Activated T-helper 2 cell treated with anti-CD3 and anti-CD28 coated beads, Interferon-gamma antibody, Interleukin-2, Interleukin-4, amounts not matched to agents 10 μg/mL and 5 μg/mL and 100 μg/mL, durations not matched to agents 14 hours and 24 hours and 36 hours (primary cell): ENCODE results near the gene SLC34A3. TPM values are rescaled to one million over a fixed set of nuclear protein-coding genes. Genes with fewer than 3 reads are reported as not detected.
"Not testable (repeated sequence)": the region's sequence is repeated elsewhere in the genome, so short reads cannot be mapped to it uniquely, and the experiment has no call there.

ENCODE experiments used
- DNase-seq: peaks from one replicate; pipeline ENCODE4 v3.0.0; 2021; ENCODE audit warnings: low spot score
- H3K27ac Mint-ChIP-seq: one replicate; pipeline ENCODE4 v1.8.0; 2021; ENCODE audit warnings: mixed read lengths
- H3K27me3 Mint-ChIP-seq: one replicate; pipeline ENCODE4 v1.8.0; 2021; ENCODE audit warnings: low read depth, mixed read lengths
- H3K36me3 Mint-ChIP-seq: one replicate; pipeline ENCODE4 v1.8.0; 2021; ENCODE audit warnings: low read depth, mixed read lengths
- H3K4me1 Mint-ChIP-seq: one replicate; pipeline ENCODE4 v1.8.0; 2021; ENCODE audit warnings: low read depth, mixed read lengths
- H3K4me3 Mint-ChIP-seq: one replicate; pipeline ENCODE4 v1.8.0; 2021; ENCODE audit warnings: low read depth, mild to moderate bottlenecking, moderate library complexity, mixed read lengths
- H3K9me3 Mint-ChIP-seq: one replicate; pipeline ENCODE4 v1.8.0; 2021; ENCODE audit warnings: mixed read lengths
- intact Hi-C: fragments of 100-400 bp; cut with micrococcal nuclease; formaldehyde crosslinking; loops from one replicate; pipeline ENCODE4 v1.15.1; 2023
- total RNA-seq: library from RNA; stranded (reverse); gene quantifications from 2 replicates; pipeline ENCODE4 v1.2.3, GENCODE V29; 2022

SLC34A3 gene
- total RNA-seq, 1 donor from 2014 or later: not detected

- peaks cover 13% of the 10 kb centered on the region for H3K4me1 Mint-ChIP-seq
- DNase-seq: no peak
- H3K27ac Mint-ChIP-seq: no peak overlapping the region
- peaks cover 29% of the 10 kb centered on the region for H3K36me3 Mint-ChIP-seq
- no peaks in the 10 kb centered on the region for H3K27me3 Mint-ChIP-seq
- H3K9me3 Mint-ChIP-seq: no peaks in the 10 kb centered on the region
- H3K4me3 Mint-ChIP-seq: peak overlapping the region; percentile 85
- intact Hi-C loops: no loop called here
Observed at GRCh38 chr9:137256856-137257255, 26.2 kb downstream of the SLC34A3 start.

- H3K4me1 Mint-ChIP-seq, intact Hi-C loops: not testable (repeated sequence)
- H3K36me3 Mint-ChIP-seq: peaks cover 36% of the 10 kb centered on the region
Observed at GRCh38 chr9:137262173-137262908, 31.6 kb downstream of the SLC34A3 start.

DNA sequence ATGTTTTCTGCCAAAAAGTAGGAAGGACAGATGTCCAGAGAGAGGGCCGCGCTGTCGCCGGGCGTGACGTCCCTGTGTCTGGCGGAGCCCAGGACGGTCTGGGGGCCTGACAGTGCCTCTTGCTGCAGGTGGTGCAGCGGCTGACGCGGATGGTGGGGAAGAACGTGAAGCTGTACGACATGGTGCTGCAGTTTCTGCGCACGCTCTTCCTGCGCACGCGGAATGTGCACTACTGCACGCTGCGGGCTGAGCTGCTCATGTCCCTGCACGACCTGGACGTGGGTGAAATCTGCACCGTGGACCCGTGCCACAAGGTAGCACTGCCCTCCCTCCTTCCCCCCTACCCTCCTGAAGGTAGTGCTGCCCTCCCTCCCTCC lies 32.2 kb downstream of the SLC34A3 start:
- intact Hi-C loops: no loop called here
- no peak for DNase-seq

More at GRCh38 chr9:137262173-137262908, 31.6 kb downstream of the SLC34A3 start:
- H3K27ac Mint-ChIP-seq, DNase-seq, H3K4me3 Mint-ChIP-seq, H3K9me3 Mint-ChIP-seq, H3K27me3 Mint-ChIP-seq: not testable (repeated sequence)

DNA sequence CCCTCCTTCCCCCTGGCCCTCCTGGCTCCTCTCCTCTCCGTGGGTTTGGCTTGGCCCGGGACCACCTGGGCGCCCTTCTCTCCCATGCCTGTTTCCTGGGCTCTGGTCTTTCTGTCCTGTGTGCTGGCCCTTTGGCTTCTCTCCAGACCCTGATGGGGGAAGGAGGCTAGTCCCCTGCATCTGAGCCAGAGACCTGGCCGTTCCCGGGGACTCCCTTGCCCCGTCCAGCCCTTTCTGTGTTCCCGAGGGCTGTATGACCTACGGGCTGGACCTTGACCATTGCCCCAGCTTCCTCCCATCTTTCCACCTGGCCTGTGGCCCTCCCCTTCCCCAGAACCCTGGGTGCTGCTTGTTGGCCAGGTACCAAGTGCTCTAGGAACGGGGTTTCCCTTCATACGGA lies 32.8 kb downstream of the SLC34A3 start:
- no peak overlapping the region for H3K27ac Mint-ChIP-seq
- H3K36me3 Mint-ChIP-seq: peaks cover 42% of the 10 kb centered on the region
- H3K4me1 Mint-ChIP-seq: no peaks in the 10 kb centered on the region
- DNase-seq: no peak
- H3K4me3 Mint-ChIP-seq: no peak overlapping the region
- intact Hi-C loops: no loop called here
- no peaks in the 10 kb centered on the region for H3K27me3 Mint-ChIP-seq
- H3K9me3 Mint-ChIP-seq: no peaks in the 10 kb centered on the region

More for the DNA sequence above, 32.2 kb downstream of the SLC34A3 start:
- Mint-ChIP-seq H3K9me3 (no peaks in the 10 kb centered on the region), H3K4me3 (no peak overlapping the region), H3K27ac (no peak overlapping the region), H3K4me1 (no peaks in the 10 kb centered on the region), H3K36me3 (peaks cover 42% of the 10 kb centered on the region), H3K27me3 (no peaks in the 10 kb centered on the region)

DNA sequence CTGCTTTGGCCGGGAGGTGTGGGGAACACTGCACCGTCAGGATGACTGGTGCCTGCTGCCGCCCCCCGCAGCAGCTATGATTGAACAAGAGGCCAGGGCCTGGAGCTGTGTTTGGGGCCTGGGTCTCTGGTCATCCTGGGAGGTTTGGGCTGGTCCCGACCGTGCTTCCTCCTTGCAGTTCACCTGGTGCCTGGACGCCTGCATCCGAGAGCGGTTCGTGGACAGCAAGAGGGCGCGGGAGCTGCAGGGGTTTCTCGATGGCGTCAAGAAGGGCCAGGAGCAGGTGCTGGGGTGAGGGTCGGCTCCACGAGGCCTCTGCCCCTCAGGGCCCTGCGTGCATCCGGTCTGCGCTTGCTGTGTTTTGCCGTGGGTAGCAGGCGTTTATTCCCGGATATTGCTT lies 33.4 kb downstream of the SLC34A3 start:
- no peak overlapping the region for H3K27ac Mint-ChIP-seq
- no peak overlapping the region for H3K4me3 Mint-ChIP-seq
- no peaks in the 10 kb centered on the region for H3K4me1 Mint-ChIP-seq
- no peaks in the 10 kb centered on the region for H3K9me3 Mint-ChIP-seq
- DNase-seq: no peak
- H3K27me3 Mint-ChIP-seq: no peaks in the 10 kb centered on the region
- H3K36me3 Mint-ChIP-seq: peaks cover 42% of the 10 kb centered on the region
- intact Hi-C loops: no loop called here

GRCh38 chr9:137265496-137266161 lies 34.9 kb downstream of the SLC34A3 start:
- Mint-ChIP-seq H3K36me3 (peaks cover 47% of the 10 kb centered on the region), H3K4me1 (peaks cover 2% of the 10 kb centered on the region), H3K27ac (no peak overlapping the region), H3K9me3 (no peaks in the 10 kb centered on the region), H3K4me3 (no peak overlapping the region), H3K27me3 (no peaks in the 10 kb centered on the region)
- intact Hi-C loops: no loop called here
- DNase-seq: no peak

- no peak overlapping the region for H3K4me3 Mint-ChIP-seq
- no peaks in the 10 kb centered on the region for H3K27me3 Mint-ChIP-seq
- no peak overlapping the region for H3K27ac Mint-ChIP-seq
- intact Hi-C loops: no loop called here
- peaks cover 47% of the 10 kb centered on the region for H3K36me3 Mint-ChIP-seq
- no peak for DNase-seq
- peaks cover 3% of the 10 kb centered on the region for H3K4me1 Mint-ChIP-seq
- no peaks in the 10 kb centered on the region for H3K9me3 Mint-ChIP-seq
Observed at GRCh38 chr9:137266162-137266527, 35.4 kb downstream of the SLC34A3 start.

GRCh38 chr9:137266585-137267453 lies 36.1 kb downstream of the SLC34A3 start:
- no peaks in the 10 kb centered on the region for H3K27me3 Mint-ChIP-seq
- no peak for DNase-seq
- peaks cover 6% of the 10 kb centered on the region for H3K4me1 Mint-ChIP-seq
- no peak overlapping the region for H3K27ac Mint-ChIP-seq
- H3K4me3 Mint-ChIP-seq: no peak overlapping the region
- H3K9me3 Mint-ChIP-seq: no peaks in the 10 kb centered on the region
- H3K36me3 Mint-ChIP-seq: peaks cover 46% of the 10 kb centered on the region
- intact Hi-C loops: no loop called here

DNA sequence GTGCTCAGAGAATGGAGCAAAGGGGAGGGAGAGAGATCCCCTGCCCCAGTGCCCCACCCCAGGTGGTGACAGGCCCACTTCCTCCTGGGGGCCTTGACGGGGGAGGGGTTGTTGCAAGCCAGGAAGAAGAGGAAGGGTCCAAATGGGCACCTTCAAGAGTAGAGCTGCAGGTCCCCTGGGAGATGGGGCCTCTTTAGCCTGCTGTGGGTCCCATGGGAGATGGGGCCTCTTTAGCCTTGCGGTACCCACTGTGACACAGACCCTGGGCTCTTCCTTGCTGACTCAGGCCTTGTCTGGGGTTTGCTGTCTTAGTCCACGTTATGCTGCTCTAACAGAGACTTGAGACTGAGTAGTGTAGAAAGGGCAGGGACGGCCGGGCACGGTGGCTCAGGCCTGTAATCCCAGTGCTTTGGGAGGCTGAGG lies 37.2 kb downstream of the SLC34A3 start:
- H3K27ac Mint-ChIP-seq: no peak overlapping the region
- DNase-seq: no peak
- H3K27me3 Mint-ChIP-seq: no peaks in the 10 kb centered on the region
- peaks cover 40% of the 10 kb centered on the region for H3K36me3 Mint-ChIP-seq
- no peak overlapping the region for H3K4me3 Mint-ChIP-seq
- H3K9me3 Mint-ChIP-seq: no peaks in the 10 kb centered on the region
- peaks cover 6% of the 10 kb centered on the region for H3K4me1 Mint-ChIP-seq
- intact Hi-C loops: no loop called here

- Mint-ChIP-seq H3K9me3 (no peaks in the 10 kb centered on the region), H3K4me3 (no peak overlapping the region), H3K27me3 (no peaks in the 10 kb centered on the region), H3K4me1 (peaks cover 6% of the 10 kb centered on the region), H3K36me3 (peaks cover 41% of the 10 kb centered on the region), H3K27ac (no peak overlapping the region)
- intact Hi-C loops: no loop called here
- DNase-seq: no peak
Observed at GRCh38 chr9:137268538-137269201, 38.0 kb downstream of the SLC34A3 start.

DNA sequence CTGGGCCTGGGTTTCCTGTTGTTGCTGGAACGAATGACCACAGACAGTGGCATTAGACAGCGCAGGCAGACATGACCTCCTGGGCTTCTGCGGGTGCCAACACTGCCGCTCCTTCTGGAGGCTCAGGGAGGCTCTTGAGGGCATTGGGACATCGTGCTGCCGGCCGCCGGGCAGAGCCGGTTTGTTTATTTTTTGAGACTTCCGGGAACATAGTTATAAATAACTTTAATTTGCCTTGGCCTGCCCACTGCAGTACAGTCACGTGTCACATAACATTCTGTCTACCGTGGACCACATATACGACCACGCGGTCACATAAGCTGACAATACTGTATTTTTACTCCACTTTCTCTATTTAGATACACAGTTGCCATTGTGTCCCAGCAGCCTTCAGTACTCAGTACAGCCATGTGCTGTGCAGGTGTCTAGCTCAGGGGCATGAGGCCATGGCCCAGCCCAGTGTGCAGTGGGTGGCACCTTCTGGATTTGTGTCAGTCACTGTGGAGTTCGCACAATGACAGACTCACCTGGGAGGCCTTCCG lies 38.6 kb downstream of the SLC34A3 start:
- H3K27ac Mint-ChIP-seq: no peak overlapping the region
- DNase-seq: no peak
- no peak overlapping the region for H3K4me3 Mint-ChIP-seq
- H3K36me3 Mint-ChIP-seq: peaks cover 36% of the 10 kb centered on the region
- peaks cover 6% of the 10 kb centered on the region for H3K4me1 Mint-ChIP-seq
- intact Hi-C loops: no loop called here
- H3K9me3 Mint-ChIP-seq: no peaks in the 10 kb centered on the region
- H3K27me3 Mint-ChIP-seq: no peaks in the 10 kb centered on the region

GRCh38 chr9:137270929-137271695 lies 40.4 kb downstream of the SLC34A3 start:
- DNase-seq: no peak
- intact Hi-C loops: no loop called here
- Mint-ChIP-seq H3K36me3 (peaks cover 32% of the 10 kb centered on the region), H3K27ac (no peak overlapping the region), H3K4me1 (peaks cover 6% of the 10 kb centered on the region), H3K27me3 (no peaks in the 10 kb centered on the region), H3K4me3 (no peak overlapping the region), H3K9me3 (no peaks in the 10 kb centered on the region)
